ENCODE measurements around the gene MCL1.

The MCL1 gene

GRCh38 chr1:150555971-150556865 lies 23.2 kb downstream of the MCL1 start:
- Histone ChIP-seq H3K4me2 (ENCODE audit: low read length) (no peak overlapping the region), H4K20me1 (ENCODE audit: control insufficient read depth, insufficient read depth, low read depth, low read length) (no peaks in the 10 kb centered on the region), H3K4me3 (ENCODE audit: low read length) (no peak overlapping the region), H3K4me1 (ENCODE audit: control insufficient read depth, low read length) (peaks cover 23% of the 10 kb centered on the region), H3K79me2 (ENCODE audit: control insufficient read depth, low read length) (no peaks in the 10 kb centered on the region), H3K36me3 (ENCODE audit: control insufficient read depth, low read length) (no peaks in the 10 kb centered on the region), H3F3A (ENCODE audit: control insufficient read depth, insufficient read depth) (peaks cover 2% of the 10 kb centered on the region; the same call in 1 of the 2 replicates), H3K9me2 (replicated peaks; ENCODE audit: control insufficient read depth, low read length) (no peaks in the 10 kb centered on the region), H3K9me3 (ENCODE audit: control insufficient read depth, insufficient read depth, low read length) (no peaks in the 10 kb centered on the region), H3K27ac (ENCODE audit: low read depth, low read length) (no peak overlapping the region), H3K27me3 (ENCODE audit: control insufficient read depth, low read length) (peaks cover 11% of the 10 kb centered on the region)
- no peak for TF ChIP-seq EZH2phosphoT487 (IDR thresholded peaks at IDR 0.05; ENCODE audit: borderline replicate concordance, low read length)
- TF ChIP-seq CTCF (IDR thresholded peaks at IDR 0.05; ENCODE audit: low read depth, low read length, poor library complexity, severe bottlenecking) = no peak

- no peak overlapping the region for H3K4me3 ChIP-seq (ENCODE audit: low read length)
- H3K27ac ChIP-seq (ENCODE audit: low read depth, low read length) = no peak overlapping the region
- H3K9me2 ChIP-seq (replicated peaks; ENCODE audit: control insufficient read depth, low read length) = no peaks in the 10 kb centered on the region
- no peaks in the 10 kb centered on the region for H3K79me2 ChIP-seq (ENCODE audit: control insufficient read depth, low read length)
- H3K27me3 ChIP-seq (ENCODE audit: control insufficient read depth, low read length) = peaks cover 19% of the 10 kb centered on the region
- H3K4me2 ChIP-seq (ENCODE audit: low read length) = no peak overlapping the region
- H3K36me3 ChIP-seq (ENCODE audit: control insufficient read depth, low read length) = no peaks in the 10 kb centered on the region
- peaks cover 14% of the 10 kb centered on the region for H3K4me1 ChIP-seq (ENCODE audit: control insufficient read depth, low read length)
- TF ChIP-seq CTCF (IDR thresholded peaks at IDR 0.05; ENCODE audit: low read depth, low read length, poor library complexity, severe bottlenecking) (no peak), EZH2phosphoT487 (IDR thresholded peaks at IDR 0.05; ENCODE audit: borderline replicate concordance, low read length) (no peak)
- H4K20me1 ChIP-seq (ENCODE audit: control insufficient read depth, insufficient read depth, low read depth, low read length) = no peaks in the 10 kb centered on the region
- no peaks in the 10 kb centered on the region for H3K9me3 ChIP-seq (ENCODE audit: control insufficient read depth, insufficient read depth, low read length)
- H3F3A ChIP-seq (ENCODE audit: control insufficient read depth, insufficient read depth) = peaks cover under 1% of the 10 kb centered on the region; the same call in 1 of the 2 replicates
These were observed 24.0 kb downstream of the MCL1 start for GRCh38 chr1:150555198-150555970.

GRCh38 chr1:150554086-150554452 lies 25.3 kb downstream of the MCL1 start:
- Histone ChIP-seq H3K4me1 (ENCODE audit: control insufficient read depth, low read length) (peaks cover 7% of the 10 kb centered on the region; the same call in 1 of the 2 replicates), H3F3A (ENCODE audit: control insufficient read depth, insufficient read depth) (no peaks in the 10 kb centered on the region), H3K9me3 (ENCODE audit: control insufficient read depth, insufficient read depth, low read length) (no peaks in the 10 kb centered on the region), H3K4me3 (ENCODE audit: low read length) (no peak overlapping the region), H3K4me2 (ENCODE audit: low read length) (no peak overlapping the region), H3K79me2 (ENCODE audit: control insufficient read depth, low read length) (no peaks in the 10 kb centered on the region), H3K9me2 (replicated peaks; ENCODE audit: control insufficient read depth, low read length) (no peaks in the 10 kb centered on the region), H3K36me3 (ENCODE audit: control insufficient read depth, low read length) (no peaks in the 10 kb centered on the region), H3K27ac (ENCODE audit: low read depth, low read length) (no peak overlapping the region), H3K27me3 (ENCODE audit: control insufficient read depth, low read length) (peaks cover 28% of the 10 kb centered on the region), H4K20me1 (ENCODE audit: control insufficient read depth, insufficient read depth, low read depth, low read length) (no peaks in the 10 kb centered on the region)
- no peak for TF ChIP-seq CTCF (IDR thresholded peaks at IDR 0.05; ENCODE audit: low read depth, low read length, poor library complexity, severe bottlenecking)
- TF ChIP-seq EZH2phosphoT487 (IDR thresholded peaks at IDR 0.05; ENCODE audit: borderline replicate concordance, low read length) = no peak

Data from DOHH2 (cell line).